Bronchial epithelial cell (primary cell): ENCODE data around the gene CLCN1. TPM values are rescaled to one million over a fixed set of nuclear protein-coding genes. Genes with fewer than 3 reads are reported as not detected.

Experiments
- DNase-seq: peaks from one replicate; pipeline ENCODE4 v3.0.0-alpha.2; 2010; ENCODE audit warnings: low read depth
- FAIRE-seq: peaks from 2 replicates; lab custom pipeline; 2011; peaks lifted over from hg19 to GRCh38; lab: Jason Lieb, UNC
- H3K27me3 ChIP-seq: 2 replicates; pipeline ENCODE4 v1.5.1; 2011; ENCODE audit warnings: low read length; ENCODE audit not compliant: control insufficient read depth, insufficient read depth
- H3K36me3 ChIP-seq: 2 replicates; pipeline ENCODE4 v1.5.1; 2011; ENCODE audit warnings: low read length; ENCODE audit not compliant: control insufficient read depth, insufficient read depth
- H3K4me3 ChIP-seq: 2 replicates; pipeline ENCODE4 v1.5.1; 2011; ENCODE audit warnings: mild to moderate bottlenecking, low read depth, low read length, control low read depth
- CTCF ChIP-seq: IDR thresholded peaks from 2 replicates; pipeline ENCODE4 v1.5.1; 2011; ENCODE audit warnings: mild to moderate bottlenecking, moderate library complexity, low read length, control low read depth, inconsistent platforms; ENCODE audit not compliant: insufficient read depth, severe bottlenecking
- total RNA-seq: library from RNA; depleted of rRNA; stranded (reverse); fragments of >200 nt; gene quantifications from 2 replicates; pipeline ENCODE4 v1.2.1, GENCODE V29; 2014

The CLCN1 gene
- total RNA-seq, 1 donor from 2014 or later: under 0.01 TPM

GRCh38 chr7:143304938-143305337, 11.0 kb upstream of the CLCN1 start:
- Histone ChIP-seq H3K36me3 (peaks cover 25% of the 10 kb centered on the region), H3K4me3 (no peak overlapping the region), H3K27me3 (no peaks in the 10 kb centered on the region)
- DNase-seq (no peak), FAIRE-seq (no peak)
- TF ChIP-seq CTCF: no peak

GRCh38 chr7:143305423-143306070, 10.4 kb upstream of the CLCN1 start:
- H3K27me3 ChIP-seq: no peaks in the 10 kb centered on the region
- peak; percentile 91 for TF ChIP-seq CTCF
- H3K36me3 ChIP-seq: peaks cover 21% of the 10 kb centered on the region
- no peak for FAIRE-seq
- H3K4me3 ChIP-seq: no peak overlapping the region
- peak; percentile 52 for DNase-seq

- DNase-seq: no peak
- Histone ChIP-seq H3K36me3 (peaks cover 17% of the 10 kb centered on the region), H3K27me3 (no peaks in the 10 kb centered on the region), H3K4me3 (no peak overlapping the region)
- no peak for FAIRE-seq
- TF ChIP-seq CTCF: no peak
These were observed 7.3 kb upstream of the CLCN1 start for GRCh38 chr7:143308632-143309031.

- DNase-seq (no peak), FAIRE-seq (no peak)
- no peak for TF ChIP-seq CTCF
- H3K27me3 ChIP-seq: no peaks in the 10 kb centered on the region
- no peak overlapping the region for H3K4me3 ChIP-seq
- no peaks in the 10 kb centered on the region for H3K36me3 ChIP-seq
These were observed 1.8 kb upstream of the CLCN1 start for GRCh38 chr7:143314127-143314526.

- no peak overlapping the region for H3K4me3 ChIP-seq
- TF ChIP-seq CTCF: no peak
- no peaks in the 10 kb centered on the region for H3K36me3 ChIP-seq
- DNase-seq (no peak), FAIRE-seq (no peak)
- H3K27me3 ChIP-seq: no peaks in the 10 kb centered on the region
These were observed 581 bp downstream of the CLCN1 start for GRCh38 chr7:143316492-143316891.

- Histone ChIP-seq H3K36me3 (no peaks in the 10 kb centered on the region), H3K4me3 (no peak overlapping the region), H3K27me3 (no peaks in the 10 kb centered on the region)
- peak; percentile 48 for TF ChIP-seq CTCF
- peak; percentile 97 for DNase-seq
- FAIRE-seq: peak; percentile 97
These were observed 2.8 kb downstream of the CLCN1 start for GRCh38 chr7:143318661-143319060.
